SHP77 (cell line): ENCODE data around the gene GAREM1.
"Not testable (repeated sequence)": the region's sequence is repeated elsewhere in the genome, so short reads cannot be mapped to it uniquely, and the experiment has no call there.

Source experiments
- DNase-seq, 2 experiments: peaks; one replicate each; lab custom pipeline; 2025; lab: John Stamatoyannopoulos, UW

Gene GAREM1

DNA sequence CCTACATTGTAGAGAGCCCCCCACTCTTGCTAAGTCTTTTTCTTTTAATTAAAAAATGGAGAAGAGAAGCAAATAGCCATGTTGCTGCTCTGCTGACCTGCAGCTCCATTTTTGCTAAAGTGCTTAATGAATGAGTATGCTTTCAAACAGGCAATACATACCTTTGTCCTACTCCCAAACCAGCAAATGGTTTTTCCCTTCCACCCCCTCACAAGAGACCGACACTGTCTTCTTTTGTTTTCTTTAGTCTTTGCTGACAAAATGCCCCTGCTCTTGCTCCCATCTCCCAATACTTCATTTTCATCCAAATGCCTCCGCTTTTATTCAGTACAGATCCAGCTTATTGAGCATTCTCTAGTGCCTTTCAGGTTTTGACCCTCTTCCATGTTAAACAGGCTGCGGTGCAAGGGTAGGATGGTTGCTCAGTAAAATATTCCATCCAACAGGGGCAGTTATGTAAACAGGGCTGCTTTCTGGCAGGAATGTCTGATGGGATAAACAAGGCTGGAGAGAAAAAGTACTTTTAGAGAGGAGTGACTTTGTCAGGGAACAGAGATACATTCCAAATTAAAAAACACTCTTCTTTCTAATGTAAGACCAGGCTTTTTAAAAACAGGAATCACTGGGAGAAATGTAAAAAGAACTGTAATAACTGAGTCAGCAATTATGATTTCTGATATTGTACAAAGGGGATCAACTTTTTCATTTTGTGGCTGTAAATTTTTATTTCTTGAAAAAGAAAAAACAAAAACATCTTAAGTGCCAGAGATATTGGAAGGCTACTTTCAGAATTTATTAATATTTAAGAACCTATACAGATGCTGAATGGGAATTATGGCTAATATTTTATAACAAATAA lies 144.0 kb downstream of the GAREM1 start:
- no peak for DNase-seq

GRCh38 chr18:32324181-32324580 lies 146.5 kb downstream of the GAREM1 start:
- DNase-seq, result no peak

DNA sequence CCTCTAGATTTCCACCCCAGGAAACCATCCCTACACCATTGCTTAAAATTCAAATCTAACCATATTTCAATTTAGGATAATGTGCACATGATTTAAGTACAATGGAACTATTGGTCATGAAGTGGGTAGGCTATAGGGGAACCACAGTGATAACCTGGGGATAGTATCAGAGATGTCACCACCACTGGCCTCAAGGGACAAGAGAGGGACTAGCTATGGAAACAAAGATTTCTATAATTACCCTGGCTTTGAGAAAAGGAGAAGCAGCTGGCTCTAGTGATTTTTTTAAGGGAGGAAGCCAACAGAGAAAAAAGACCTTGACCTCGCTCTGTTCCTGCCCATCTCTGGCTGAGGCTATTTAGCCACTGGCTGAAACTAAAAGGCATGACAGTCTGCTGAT lies 148.9 kb downstream of the GAREM1 start:
- DNase-seq, result no peak

- DNase-seq, result no peak
Measured at GRCh38 chr18:32319084-32319483, 151.6 kb downstream of the GAREM1 start.

- no peak for DNase-seq
Measured at GRCh38 chr18:32318581-32318980, 152.1 kb downstream of the GAREM1 start.

- no peak for DNase-seq
Measured at GRCh38 chr18:32317651-32318050, 153.0 kb downstream of the GAREM1 start.

- no peak for DNase-seq
Measured at GRCh38 chr18:32315881-32316280, 154.8 kb downstream of the GAREM1 start.

DNA sequence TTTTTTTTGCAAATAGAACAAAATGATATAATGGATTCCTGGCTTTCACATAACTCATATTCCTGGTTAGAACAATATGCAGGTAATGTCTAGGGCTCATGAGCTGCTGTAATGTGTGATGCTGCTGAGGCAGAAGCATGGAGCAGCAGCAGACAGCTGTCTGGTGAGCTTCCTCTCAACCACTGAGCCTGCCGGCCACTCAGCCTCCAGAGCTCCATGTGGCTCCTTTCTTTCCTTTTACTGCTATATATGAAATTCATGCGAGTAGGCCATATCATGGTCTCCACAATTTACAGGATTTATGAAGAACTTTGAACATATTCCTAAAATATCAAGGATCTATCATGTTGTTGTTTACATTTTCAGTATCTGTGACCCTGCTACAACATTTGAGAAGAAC lies 159.9 kb downstream of the GAREM1 start:
- DNase-seq, result no peak

- DNase-seq, result no peak
Measured at GRCh38 chr18:32310101-32310500, 160.6 kb downstream of the GAREM1 start.

GRCh38 chr18:32308493-32309120 lies 162.1 kb downstream of the GAREM1 start:
- DNase-seq, result no peak

- DNase-seq, result no peak
Measured at GRCh38 chr18:32303400-32303799, 167.3 kb downstream of the GAREM1 start.

GRCh38 chr18:32302806-32303205 lies 167.9 kb downstream of the GAREM1 start:
- no peak for DNase-seq

- DNase-seq, result no peak
Measured at GRCh38 chr18:32301976-32302743, 168.5 kb downstream of the GAREM1 start.

- DNase-seq, result no peak
Measured at GRCh38 chr18:32301361-32301760, 169.3 kb downstream of the GAREM1 start.

- no peak for DNase-seq
Measured at GRCh38 chr18:32300914-32301313, 169.8 kb downstream of the GAREM1 start.

DNA sequence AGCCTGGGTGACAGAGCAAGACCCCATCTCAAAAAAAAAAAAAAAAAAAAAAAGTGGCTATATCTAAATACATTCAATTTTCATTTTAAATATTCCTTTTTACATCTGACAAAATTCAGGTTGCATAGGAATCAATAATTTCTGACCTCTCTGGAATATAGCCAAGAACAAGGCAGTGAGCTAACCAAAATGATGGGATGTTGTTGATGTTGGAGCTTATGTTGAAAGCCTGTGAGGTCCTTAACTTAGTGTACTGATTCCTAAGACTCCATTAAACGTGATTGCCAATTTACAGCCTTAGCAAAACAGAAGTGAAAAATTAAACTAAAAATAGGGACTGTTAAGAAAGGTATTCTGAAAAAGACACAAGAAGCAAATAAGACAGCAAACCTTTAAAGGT lies 171.2 kb downstream of the GAREM1 start:
- no peak for DNase-seq

DNA sequence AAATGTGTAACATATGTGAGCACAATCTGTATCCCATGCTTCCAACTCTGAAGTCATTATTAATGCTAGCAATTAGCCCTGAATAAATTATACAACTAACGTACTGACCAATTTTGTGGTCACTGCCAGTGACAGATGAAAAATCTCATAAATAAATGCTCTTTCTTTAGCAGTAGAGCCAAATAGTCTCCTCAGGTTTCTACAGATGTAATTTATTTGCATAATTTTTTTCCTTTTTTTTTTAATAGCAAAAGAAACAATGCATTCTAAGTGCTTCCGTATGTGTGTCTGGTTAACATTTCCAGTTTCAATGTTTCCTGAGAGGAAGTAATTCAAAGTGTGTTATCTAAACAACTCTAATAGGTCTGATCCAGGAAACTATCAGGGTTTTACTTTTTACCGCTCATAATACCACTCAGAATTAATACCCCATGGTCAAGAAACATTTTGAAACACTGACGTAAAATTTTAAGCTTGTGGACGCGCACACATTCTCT lies 172.5 kb downstream of the GAREM1 start:
- no peak for DNase-seq

GRCh38 chr18:32297579-32298170 lies 173.0 kb downstream of the GAREM1 start:
- no peak for DNase-seq

GRCh38 chr18:32296851-32297250 lies 173.8 kb downstream of the GAREM1 start:
- no peak for DNase-seq

DNA sequence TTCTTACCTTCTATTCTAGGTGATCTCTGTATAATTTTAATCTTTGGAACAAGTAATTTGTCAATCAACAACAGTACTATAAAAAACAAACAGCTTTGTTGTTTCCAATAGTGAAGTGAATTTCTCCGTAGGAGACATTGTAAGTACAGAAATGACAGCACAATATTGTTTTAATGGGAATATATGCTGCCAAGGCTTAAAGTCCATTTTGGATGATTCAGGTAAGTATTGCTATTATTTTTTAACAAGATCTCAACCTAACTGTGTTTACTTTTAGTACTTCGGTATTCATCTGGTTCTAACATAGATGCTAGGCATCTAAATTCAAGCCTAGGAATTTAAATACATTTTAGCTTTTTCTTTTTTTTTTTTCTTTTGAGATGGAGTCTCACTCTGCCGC lies 175.1 kb downstream of the GAREM1 start:
- DNase-seq, result no peak

DNA sequence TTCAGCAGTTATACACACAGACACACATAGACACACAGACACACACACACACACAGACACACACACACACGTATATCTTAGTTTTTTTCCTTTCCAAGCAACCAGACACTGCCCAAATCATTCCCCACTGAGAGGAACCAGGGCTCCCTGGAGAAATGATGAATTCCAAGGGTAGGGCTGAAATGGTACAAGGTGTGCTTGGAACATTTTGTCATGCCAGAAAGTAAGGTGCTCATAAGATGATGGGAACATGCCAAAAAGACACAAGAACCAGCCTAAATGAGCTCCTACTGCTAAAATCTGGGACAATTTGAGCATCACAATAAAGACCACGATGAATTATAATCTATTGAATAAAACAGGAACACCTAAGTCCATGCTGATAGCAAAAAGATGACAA lies 177.6 kb downstream of the GAREM1 start:
- DNase-seq, result no peak

DNA sequence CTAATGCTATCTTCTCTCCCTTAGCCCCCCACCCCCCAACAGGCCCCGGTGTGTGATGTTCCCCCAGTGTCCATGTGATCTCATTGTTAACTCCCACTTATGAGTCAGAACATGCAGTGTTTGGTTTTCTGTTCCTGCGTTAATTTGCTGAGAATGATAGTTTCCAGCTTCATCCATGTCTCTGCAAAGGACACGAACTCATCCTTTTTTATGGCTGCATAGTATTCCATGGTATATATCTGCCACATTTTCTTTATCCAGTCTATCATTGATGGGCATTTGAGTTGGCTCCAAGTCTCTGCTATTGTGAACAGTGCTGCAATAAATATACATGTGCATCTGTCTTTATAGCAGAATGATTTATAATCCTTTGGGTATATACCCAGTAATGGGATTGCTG lies 179.1 kb downstream of the GAREM1 start:
- not testable (repeated sequence) for DNase-seq
